HL-60 (cell line): ENCODE data around the gene SLC26A3.

ENCODE experiments used
- TF ChIP-seq, protein P1 (sequence below): IDR thresholded peaks from one replicate; pipeline ENCODE4 v1.5.1; 2011; ENCODE audit warnings: low read length, control low read depth, inconsistent platforms; ENCODE audit not compliant: insufficient read depth
- TF ChIP-seq, protein P2 (sequence below): IDR thresholded peaks from 2 replicates; pipeline ENCODE4 v1.6.1; 2012; ENCODE audit warnings: low read depth; ENCODE audit not compliant: insufficient replicate concordance

DNA sequence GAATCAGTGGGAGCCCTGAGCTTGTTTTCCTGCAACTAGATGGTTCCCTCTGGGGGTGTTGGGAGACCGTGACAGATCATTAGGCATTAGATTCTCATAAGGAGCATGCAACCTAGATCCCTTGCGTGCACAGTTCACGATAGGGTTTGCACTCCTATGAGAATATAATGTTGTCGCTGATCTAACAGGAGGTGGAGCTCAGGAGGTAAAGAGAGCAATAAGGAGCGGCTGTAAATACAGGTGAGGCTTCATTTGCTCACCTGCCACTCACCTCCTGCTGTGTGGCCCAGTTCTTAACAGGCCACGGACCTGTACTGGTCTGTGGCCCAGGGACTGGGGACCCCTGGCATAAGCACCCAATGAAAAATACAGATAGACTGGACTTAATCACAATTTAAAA is 10.7 kb downstream of the SLC26A3 start:
- TF ChIP-seq, protein P1, sequence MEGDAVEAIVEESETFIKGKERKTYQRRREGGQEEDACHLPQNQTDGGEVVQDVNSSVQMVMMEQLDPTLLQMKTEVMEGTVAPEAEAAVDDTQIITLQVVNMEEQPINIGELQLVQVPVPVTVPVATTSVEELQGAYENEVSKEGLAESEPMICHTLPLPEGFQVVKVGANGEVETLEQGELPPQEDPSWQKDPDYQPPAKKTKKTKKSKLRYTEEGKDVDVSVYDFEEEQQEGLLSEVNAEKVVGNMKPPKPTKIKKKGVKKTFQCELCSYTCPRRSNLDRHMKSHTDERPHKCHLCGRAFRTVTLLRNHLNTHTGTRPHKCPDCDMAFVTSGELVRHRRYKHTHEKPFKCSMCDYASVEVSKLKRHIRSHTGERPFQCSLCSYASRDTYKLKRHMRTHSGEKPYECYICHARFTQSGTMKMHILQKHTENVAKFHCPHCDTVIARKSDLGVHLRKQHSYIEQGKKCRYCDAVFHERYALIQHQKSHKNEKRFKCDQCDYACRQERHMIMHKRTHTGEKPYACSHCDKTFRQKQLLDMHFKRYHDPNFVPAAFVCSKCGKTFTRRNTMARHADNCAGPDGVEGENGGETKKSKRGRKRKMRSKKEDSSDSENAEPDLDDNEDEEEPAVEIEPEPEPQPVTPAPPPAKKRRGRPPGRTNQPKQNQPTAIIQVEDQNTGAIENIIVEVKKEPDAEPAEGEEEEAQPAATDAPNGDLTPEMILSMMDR: no peak
- TF ChIP-seq, protein P2, sequence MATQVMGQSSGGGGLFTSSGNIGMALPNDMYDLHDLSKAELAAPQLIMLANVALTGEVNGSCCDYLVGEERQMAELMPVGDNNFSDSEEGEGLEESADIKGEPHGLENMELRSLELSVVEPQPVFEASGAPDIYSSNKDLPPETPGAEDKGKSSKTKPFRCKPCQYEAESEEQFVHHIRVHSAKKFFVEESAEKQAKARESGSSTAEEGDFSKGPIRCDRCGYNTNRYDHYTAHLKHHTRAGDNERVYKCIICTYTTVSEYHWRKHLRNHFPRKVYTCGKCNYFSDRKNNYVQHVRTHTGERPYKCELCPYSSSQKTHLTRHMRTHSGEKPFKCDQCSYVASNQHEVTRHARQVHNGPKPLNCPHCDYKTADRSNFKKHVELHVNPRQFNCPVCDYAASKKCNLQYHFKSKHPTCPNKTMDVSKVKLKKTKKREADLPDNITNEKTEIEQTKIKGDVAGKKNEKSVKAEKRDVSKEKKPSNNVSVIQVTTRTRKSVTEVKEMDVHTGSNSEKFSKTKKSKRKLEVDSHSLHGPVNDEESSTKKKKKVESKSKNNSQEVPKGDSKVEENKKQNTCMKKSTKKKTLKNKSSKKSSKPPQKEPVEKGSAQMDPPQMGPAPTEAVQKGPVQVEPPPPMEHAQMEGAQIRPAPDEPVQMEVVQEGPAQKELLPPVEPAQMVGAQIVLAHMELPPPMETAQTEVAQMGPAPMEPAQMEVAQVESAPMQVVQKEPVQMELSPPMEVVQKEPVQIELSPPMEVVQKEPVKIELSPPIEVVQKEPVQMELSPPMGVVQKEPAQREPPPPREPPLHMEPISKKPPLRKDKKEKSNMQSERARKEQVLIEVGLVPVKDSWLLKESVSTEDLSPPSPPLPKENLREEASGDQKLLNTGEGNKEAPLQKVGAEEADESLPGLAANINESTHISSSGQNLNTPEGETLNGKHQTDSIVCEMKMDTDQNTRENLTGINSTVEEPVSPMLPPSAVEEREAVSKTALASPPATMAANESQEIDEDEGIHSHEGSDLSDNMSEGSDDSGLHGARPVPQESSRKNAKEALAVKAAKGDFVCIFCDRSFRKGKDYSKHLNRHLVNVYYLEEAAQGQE: no peak
